IMR-90 (cell line): Measurements from ENCODE around the gene ADAMTS16. TPM values are rescaled to one million over a fixed set of nuclear protein-coding genes. Genes with fewer than 3 reads are reported as not detected.

Experiments
- ATAC-seq: fragments of 200-7000 bp; cut with Tn5 transposase; 2 replicates; pipeline ENCODE4 v1.9.1; 2020; ENCODE audit warnings: low read depth, mild to moderate bottlenecking, moderate library complexity
- BruUV-seq: library from RNA; stranded (reverse); fragments of 400-500 nt; replicated peaks from 2 replicates; lab custom pipeline; 2021; lab: Mats Ljungman, UMichigan
- CTCF ChIA-PET: fragments of 300-600 bp; formaldehyde crosslinking; extraction: SDS; loops from one replicate; lab custom pipeline; 2021; ENCODE audit warnings: antibody characterized with exemption; lab: Yijun Ruan, JAX
- POLR2A ChIA-PET: fragments of 300-600 bp; sonication (Branson Sonifier 250); formaldehyde crosslinking; loops from one replicate; lab custom pipeline; 2022; ENCODE audit warnings: antibody characterized with exemption; ENCODE audit not compliant: unreplicated experiment; lab: Charles Lee
- DNase-seq: peaks from one replicate; pipeline ENCODE4 v3.0.0; 2013
- H2AFZ ChIP-seq: replicated peaks from 2 replicates; pipeline ENCODE3; 2013; ENCODE audit warnings: low read length, mild to moderate bottlenecking; ENCODE audit not compliant: poor library complexity
- H2AK5ac ChIP-seq: 2 replicates; pipeline ENCODE4 v1.6.1; 2013; ENCODE audit warnings: low read depth, low read length, inconsistent platforms
- H2AK9ac ChIP-seq: replicated peaks from 2 replicates; pipeline ENCODE3; 2013; ENCODE audit warnings: mild to moderate bottlenecking, low read depth, low read length, moderate library complexity; ENCODE audit not compliant: poor library complexity
- H2BK120ac ChIP-seq: 2 replicates; pipeline ENCODE4 v1.6.1; 2013; ENCODE audit warnings: low read depth, low read length, inconsistent platforms
- H2BK15ac ChIP-seq: 3 replicates; pipeline ENCODE4 v1.6.1; 2013; ENCODE audit warnings: low read depth, low read length, inconsistent platforms
- H2BK20ac ChIP-seq: 2 replicates; pipeline ENCODE4 v1.6.1; 2013; ENCODE audit warnings: low read depth, mild to moderate bottlenecking, inconsistent platforms, low read length, moderate library complexity
- H2BK5ac ChIP-seq: 2 replicates; pipeline ENCODE4 v1.6.1; 2013; ENCODE audit warnings: mild to moderate bottlenecking, low read depth, low read length, inconsistent platforms; ENCODE audit not compliant: poor library complexity, severe bottlenecking
- H3K14ac ChIP-seq: replicated peaks from 2 replicates; pipeline ENCODE4 v1.6.1; 2013; ENCODE audit warnings: low read depth, low read length, inconsistent platforms
- H3K18ac ChIP-seq: 2 replicates; pipeline ENCODE4 v1.6.1; 2013; ENCODE audit warnings: low read depth, low read length, control low read depth
- H3K23ac ChIP-seq: 2 replicates; pipeline ENCODE4 v1.6.1; 2013; ENCODE audit warnings: low read depth, low read length, inconsistent platforms
- H3K27ac ChIP-seq: 2 replicates; pipeline ENCODE4 v1.5.1; 2013; ENCODE audit warnings: mild to moderate bottlenecking, control low read depth, low read length; ENCODE audit not compliant: insufficient read depth
- H3K27me3 ChIP-seq: 2 replicates; pipeline ENCODE4 v1.6.1; 2013; ENCODE audit warnings: low read length; ENCODE audit not compliant: control insufficient read depth, insufficient read depth
- H3K36me3 ChIP-seq: 2 replicates; pipeline ENCODE4 v1.6.1; 2013; ENCODE audit warnings: low read length, mixed read lengths; ENCODE audit not compliant: control insufficient read depth, insufficient read depth
- H3K4ac ChIP-seq: 2 replicates; pipeline ENCODE4 v1.6.1; 2013; ENCODE audit warnings: low read depth, low read length, inconsistent platforms
- H3K4me1 ChIP-seq: 2 replicates; pipeline ENCODE4 v1.6.1; 2013; ENCODE audit warnings: low read length, mixed read lengths; ENCODE audit not compliant: control insufficient read depth, insufficient read depth
- H3K4me2 ChIP-seq: 2 replicates; pipeline ENCODE4 v1.6.1; 2013; ENCODE audit warnings: low read depth, mild to moderate bottlenecking, control low read depth, low read length, moderate library complexity
- H3K4me3 ChIP-seq: 2 replicates; pipeline ENCODE4 v1.5.1; 2013; ENCODE audit warnings: low read depth, mild to moderate bottlenecking, control low read depth, low read length, moderate library complexity; ENCODE audit not compliant: insufficient read depth
- H3K56ac ChIP-seq: 2 replicates; pipeline ENCODE4 v1.6.1; 2013; ENCODE audit warnings: low read length, inconsistent platforms; ENCODE audit not compliant: insufficient read depth; ENCODE audit errors: extremely low read depth
- H3K79me1 ChIP-seq, 2 experiments: 2 replicates each; pipeline ENCODE4 v1.6.1; 2013; ENCODE audit warnings: low read length in 2 of 2, inconsistent platforms in 1 of 2, low read depth in 1 of 2
- H3K9ac ChIP-seq: 2 replicates; pipeline ENCODE4 v1.6.1; 2013; ENCODE audit warnings: low read depth, low read length, control low read depth
- H3K9me1 ChIP-seq: 2 replicates; pipeline ENCODE4 v1.6.1; 2013; ENCODE audit warnings: low read length, inconsistent platforms; ENCODE audit not compliant: insufficient read depth
- H3K9me3 ChIP-seq: 2 replicates; pipeline ENCODE4 v1.6.1; 2013; ENCODE audit warnings: low read length; ENCODE audit not compliant: control insufficient read depth, insufficient read depth
- H4K20me1 ChIP-seq: 2 replicates; pipeline ENCODE4 v1.6.1; 2013; ENCODE audit warnings: low read length, inconsistent platforms; ENCODE audit not compliant: insufficient read depth
- H4K5ac ChIP-seq: 2 replicates; pipeline ENCODE4 v1.6.1; 2013; ENCODE audit warnings: mild to moderate bottlenecking, low read depth, low read length, control low read depth
- H4K8ac ChIP-seq, 2 experiments: 2 replicates each; pipeline ENCODE4 v1.6.1; 2013; ENCODE audit warnings: low read depth in 2 of 2, low read length in 2 of 2, control low read depth in 1 of 2, inconsistent platforms in 1 of 2
- H4K91ac ChIP-seq: 2 replicates; pipeline ENCODE4 v1.6.1; 2013; ENCODE audit warnings: low read depth, low read length, inconsistent platforms; ENCODE audit not compliant: insufficient read depth
- BHLHE40 ChIP-seq: fragments of 150-350 bp; IDR thresholded peaks from 2 replicates; pipeline ENCODE4 v1.6.1; 2016; ENCODE audit warnings: mild to moderate bottlenecking, low read depth, low read length
- CEBPB ChIP-seq: IDR thresholded peaks from 2 replicates; pipeline ENCODE4 v1.6.1; 2012; ENCODE audit warnings: low read depth, low read length, improper control_type of control experiment
- CHD1 ChIP-seq: IDR thresholded peaks from 2 replicates; pipeline ENCODE4 v1.6.1; 2012; ENCODE audit warnings: low read depth, low read length, improper control_type of control experiment
- ELK1 ChIP-seq: fragments of 150-350 bp; IDR thresholded peaks from 2 replicates; pipeline ENCODE4 v1.6.1; 2016; ENCODE audit warnings: low read depth, mild to moderate bottlenecking, low read length, moderate library complexity, borderline replicate concordance
- FOS ChIP-seq: fragments of 150-350 bp; IDR thresholded peaks from 2 replicates; pipeline ENCODE4 v1.6.1; 2016; ENCODE audit warnings: low read depth, low read length
- MAFK ChIP-seq: IDR thresholded peaks from 2 replicates; pipeline ENCODE4 v1.6.1; 2012; ENCODE audit warnings: low read depth, low read length, improper control_type of control experiment
- MAZ ChIP-seq: IDR thresholded peaks from 2 replicates; pipeline ENCODE4 v1.6.1; 2012; ENCODE audit warnings: low read depth, mild to moderate bottlenecking, low read length, improper control_type of control experiment, moderate library complexity, borderline replicate concordance
- MXI1 ChIP-seq: IDR thresholded peaks from 2 replicates; pipeline ENCODE4 v1.6.1; 2012; ENCODE audit warnings: low read depth, mild to moderate bottlenecking, low read length, moderate library complexity, borderline replicate concordance
- NFE2L2 ChIP-seq: fragments of 150-350 bp; IDR thresholded peaks from 2 replicates; pipeline ENCODE4 v1.6.1; 2016; ENCODE audit warnings: low read depth, mild to moderate bottlenecking, low read length
- POLR2A ChIP-seq: IDR thresholded peaks from 2 replicates; pipeline ENCODE4 v1.6.1; 2012; ENCODE audit warnings: mild to moderate bottlenecking, low read depth, low read length
- RAD21 ChIP-seq: IDR thresholded peaks from 2 replicates; pipeline ENCODE4 v1.6.1; 2012; ENCODE audit warnings: low read length, improper control_type of control experiment
- RCOR1 ChIP-seq: IDR thresholded peaks from 2 replicates; pipeline ENCODE4 v1.6.1; 2012; ENCODE audit warnings: mild to moderate bottlenecking, low read length, improper control_type of control experiment; ENCODE audit not compliant: insufficient replicate concordance
- RFX5 ChIP-seq: IDR thresholded peaks from 2 replicates; pipeline ENCODE4 v1.8.0; 2012; ENCODE audit warnings: low read depth, mild to moderate bottlenecking, low read length, moderate library complexity
- SMC3 ChIP-seq: fragments of 150-350 bp; IDR thresholded peaks from 2 replicates; pipeline ENCODE4 v1.6.1; 2016; ENCODE audit warnings: low read depth, mild to moderate bottlenecking, antibody characterized with exemption, low read length, moderate library complexity
- USF2 ChIP-seq: fragments of 150-350 bp; IDR thresholded peaks from 2 replicates; pipeline ENCODE4 v1.6.1; 2017; ENCODE audit warnings: mild to moderate bottlenecking, antibody characterized with exemption, low read length, low read depth
- WGBS, 2 experiments: methylation state at CpG; one replicate each; pipeline versions ENCODE4 v1.1.5 to v1.1.7; 2013; ENCODE audit warnings: missing lambda C conversion rate in 2 of 2; ENCODE audit not compliant: insufficient read length in 1 of 2; ENCODE audit errors: extremely low coverage in 2 of 2; 5-methylcytosine and 5-hydroxymethylcytosine counted together
- dilution Hi-C: fragments of 300-500 bp; cut with HindIII; formaldehyde crosslinking; loops from one replicate; pipeline ENCODE4 v1.14.3; 2018; ENCODE audit warnings: low sequenced_read_pairs; ENCODE audit not compliant: unreplicated experiment
- in situ Hi-C: fragments of 300-500 bp; cut with MboI; formaldehyde crosslinking; loops from 3 replicates; pipeline ENCODE4 v1.14.3; 2019; ENCODE audit warnings: low sequenced_read_pairs, inconsistent platforms, mixed read lengths
- intact Hi-C: fragments of 100-400 bp; cut with micrococcal nuclease; formaldehyde crosslinking; loops from 2 replicates; pipeline ENCODE4 v1.10.0; 2022
- polyA plus RNA-seq, 3 experiments: library from polyadenylated mRNA; depleted of rRNA; stranded (reverse); fragments of >200 nt; gene quantifications; 2 replicates each; pipeline ENCODE4 v1.2.3, GENCODE V29; 2012; ENCODE audit warnings: low replicate concordance in 1 of 3
- total RNA-seq: library from RNA; depleted of rRNA; stranded (reverse); fragments of >200 nt; gene quantifications from 2 replicates; pipeline ENCODE4 v1.2.3, GENCODE V29; 2012
- TF ChIP-seq, protein P1 (sequence below): conservative IDR thresholded peaks from 2 replicates; pipeline ENCODE4 v1.5.1; 2012; ENCODE audit warnings: mild to moderate bottlenecking, low read depth, low read length, improper control_type of control experiment

ADAMTS16 gene
- total and polyA plus RNA-seq, 2 of the 4 experiments (the other 2 are of a cell fraction): 0.09 to 0.18 TPM

- Histone ChIP-seq H3K18ac (no peak overlapping the region), H3K4me2 (no peak overlapping the region), H2BK120ac (no peak overlapping the region), H3K9me3 (no peaks in the 10 kb centered on the region), H2AK9ac (no peak overlapping the region), H3K27ac (no peak overlapping the region), H2AFZ (no peak overlapping the region), H3K9ac (no peak overlapping the region), H4K20me1 (no peaks in the 10 kb centered on the region), H3K4ac (no peak overlapping the region), H2AK5ac (no peak overlapping the region), H3K4me1 (no peaks in the 10 kb centered on the region), H3K14ac (no peak overlapping the region), H3K27me3 (no peaks in the 10 kb centered on the region), H2BK20ac (no peak overlapping the region), H2BK5ac (no peak overlapping the region), H4K5ac (no peak overlapping the region), H3K56ac (no peak overlapping the region), H4K8ac (no peak overlapping the region), H3K23ac (no peak overlapping the region), H4K91ac (no peak overlapping the region), H3K36me3 (no peaks in the 10 kb centered on the region), H3K79me1 (no peaks in the 10 kb centered on the region), H3K4me3 (no peak overlapping the region), H3K9me1 (no peaks in the 10 kb centered on the region), H2BK15ac (no peak overlapping the region)
- TF ChIP-seq NFE2L2 (no peak), RFX5 (no peak), MAZ (no peak), RCOR1 (no peak), MAFK (no peak), FOS (no peak), SMC3 (no peak), USF2 (no peak), BHLHE40 (no peak), RAD21 (no peak), MXI1 (no peak), CEBPB (no peak), CHD1 (no peak), ELK1 (no peak), POLR2A (no peak)
- TF ChIP-seq, protein P1, sequence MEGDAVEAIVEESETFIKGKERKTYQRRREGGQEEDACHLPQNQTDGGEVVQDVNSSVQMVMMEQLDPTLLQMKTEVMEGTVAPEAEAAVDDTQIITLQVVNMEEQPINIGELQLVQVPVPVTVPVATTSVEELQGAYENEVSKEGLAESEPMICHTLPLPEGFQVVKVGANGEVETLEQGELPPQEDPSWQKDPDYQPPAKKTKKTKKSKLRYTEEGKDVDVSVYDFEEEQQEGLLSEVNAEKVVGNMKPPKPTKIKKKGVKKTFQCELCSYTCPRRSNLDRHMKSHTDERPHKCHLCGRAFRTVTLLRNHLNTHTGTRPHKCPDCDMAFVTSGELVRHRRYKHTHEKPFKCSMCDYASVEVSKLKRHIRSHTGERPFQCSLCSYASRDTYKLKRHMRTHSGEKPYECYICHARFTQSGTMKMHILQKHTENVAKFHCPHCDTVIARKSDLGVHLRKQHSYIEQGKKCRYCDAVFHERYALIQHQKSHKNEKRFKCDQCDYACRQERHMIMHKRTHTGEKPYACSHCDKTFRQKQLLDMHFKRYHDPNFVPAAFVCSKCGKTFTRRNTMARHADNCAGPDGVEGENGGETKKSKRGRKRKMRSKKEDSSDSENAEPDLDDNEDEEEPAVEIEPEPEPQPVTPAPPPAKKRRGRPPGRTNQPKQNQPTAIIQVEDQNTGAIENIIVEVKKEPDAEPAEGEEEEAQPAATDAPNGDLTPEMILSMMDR: no peak
- ATAC-seq (no peak), DNase-seq (no peak)
- dilution Hi-C loops: no loop called here
- intact Hi-C loops: no loop called here
- POLR2A ChIA-PET: no interaction called here
- CTCF ChIA-PET: no interaction called here
- in situ Hi-C loops: no loop called here
- no TSS peak for BruUV-seq
- 82% methylated on average over 3 of the region's 11 CpGs; no CpG with 5 or more reads in 1 of the 2 experiments for WGBS, 2 experiments
These were observed 6.5 kb downstream of the ADAMTS16 start for GRCh38 chr5:5146530-5147160.
